ENCODE measurements around the gene TIMMDC1. TPM values are rescaled to one million over a fixed set of nuclear protein-coding genes. Genes with fewer than 3 reads are reported as not detected.

TIMMDC1 gene
- total RNA-seq, 4 donors from 2014 or later = 57.9 to 104 (median 75.7) TPM

- WGBS, 2 donors = 84 to 90% methylated on average over 2 of the region's 2 CpGs
These were observed 17.3 kb upstream of the TIMMDC1 start for GRCh38 chr3:119481079-119481478.

GRCh38 chr3:119483101-119483500 is 15.2 kb upstream of the TIMMDC1 start:
- DNase-seq (ENCODE audit: low spot score in 2 of 2) = no peak
- Histone ChIP-seq H3K27ac (no peak overlapping the region), H3K36me3 (peaks cover 0 to 82% (median 0%) of the 10 kb centered on the region in 3 donors), H3K4me3 (no peak overlapping the region), H3K9me3 (no peaks in the 10 kb centered on the region), H3K27me3 (no peaks in the 10 kb centered on the region), H3K4me1 (no peaks in the 10 kb centered on the region)
- no peak for TF ChIP-seq EP300 (IDR thresholded peaks at IDR 0.05)
- no peak for TF ChIP-seq CTCF (IDR thresholded peaks at IDR 0.05)
- no peak for TF ChIP-seq POLR2A (IDR thresholded peaks at IDR 0.05)
- 83 to 85% methylated on average over 1 of the region's 1 CpG for WGBS, 2 donors

More at GRCh38 chr3:119481079-119481478, 17.3 kb upstream of the TIMMDC1 start:
- no peaks in the 10 kb centered on the region for H3K9me3 ChIP-seq
- H3K4me3 ChIP-seq = no peak overlapping the region
- DNase-seq (ENCODE audit: low spot score in 2 of 2) = no peak
- H3K27me3 ChIP-seq = no peaks in the 10 kb centered on the region
- peaks cover 0 to 75% (median 4%) of the 10 kb centered on the region in 3 donors for H3K36me3 ChIP-seq
- no peak overlapping the region for H3K27ac ChIP-seq
- TF ChIP-seq EP300 (IDR thresholded peaks at IDR 0.05) (no peak), POLR2A (IDR thresholded peaks at IDR 0.05) (no peak), CTCF (IDR thresholded peaks at IDR 0.05) (no peak)
- H3K4me1 ChIP-seq = no peaks in the 10 kb centered on the region

- TF ChIP-seq POLR2A (IDR thresholded peaks at IDR 0.05) = no peak
These were observed 12.8 kb upstream of the TIMMDC1 start for GRCh38 chr3:119485563-119485962.

GRCh38 chr3:119490153-119490552 is 8.2 kb upstream of the TIMMDC1 start:
- no peaks in the 10 kb centered on the region for H3K4me1 ChIP-seq
- H3K4me3 ChIP-seq = no peak overlapping the region
- peaks cover 0 to 78% (median 0%) of the 10 kb centered on the region in 3 donors for H3K36me3 ChIP-seq
- no peak for DNase-seq (ENCODE audit: low spot score in 2 of 2)
- H3K27ac ChIP-seq = no peak overlapping the region
- no peaks in the 10 kb centered on the region for H3K9me3 ChIP-seq
- TF ChIP-seq CTCF (IDR thresholded peaks at IDR 0.05) (no peak), EP300 (IDR thresholded peaks at IDR 0.05) (no peak), POLR2A (IDR thresholded peaks at IDR 0.05) (no peak)
- WGBS, 2 donors = 90 to 94% methylated on average over 2 of the region's 2 CpGs
- no peaks in the 10 kb centered on the region for H3K27me3 ChIP-seq

More at GRCh38 chr3:119485563-119485962, 12.8 kb upstream of the TIMMDC1 start:
- WGBS, 2 donors = 93 to 96% methylated on average over 2 of the region's 2 CpGs
- Histone ChIP-seq H3K27me3 (no peaks in the 10 kb centered on the region), H3K4me3 (no peak overlapping the region), H3K36me3 (peaks cover 0 to 82% (median 0%) of the 10 kb centered on the region in 3 donors), H3K9me3 (no peaks in the 10 kb centered on the region), H3K4me1 (no peaks in the 10 kb centered on the region), H3K27ac (no peak overlapping the region)
- no peak for DNase-seq (ENCODE audit: low spot score in 2 of 2)

GRCh38 chr3:119492128-119492527 is 6.2 kb upstream of the TIMMDC1 start:
- WGBS, 2 donors = 84 to 98% methylated on average over 2 of the region's 2 CpGs
- peaks cover 0 to 58% (median 0%) of the 10 kb centered on the region in 3 donors for H3K36me3 ChIP-seq

More at GRCh38 chr3:119492128-119492527, 6.2 kb upstream of the TIMMDC1 start:
- TF ChIP-seq EP300 (IDR thresholded peaks at IDR 0.05) (no peak), POLR2A (IDR thresholded peaks at IDR 0.05) (no peak), CTCF (IDR thresholded peaks at IDR 0.05) (no peak)
- no peak for DNase-seq (ENCODE audit: low spot score in 2 of 2)
- Histone ChIP-seq H3K4me3 (no peak overlapping the region), H3K27me3 (no peaks in the 10 kb centered on the region), H3K9me3 (no peaks in the 10 kb centered on the region), H3K27ac (no peak overlapping the region), H3K4me1 (peaks cover 0 to 2% (median 0%) of the 10 kb centered on the region in 4 donors)
